Endothelial cell of umbilical vein (primary cell): ENCODE results near the gene FGF12. TPM values are rescaled to one million over a fixed set of nuclear protein-coding genes. Genes with fewer than 3 reads are reported as not detected.

Experiments
- BruUV-seq: library from RNA; stranded (reverse); fragments of 400-500 nt; replicated peaks from 2 replicates; lab custom pipeline; 2021; lab: Mats Ljungman, UMichigan
- CTCF ChIA-PET: fragments of 300-600, 350-600 bp; sonication (Branson Sonifier 250); formaldehyde crosslinking; loops from one replicate; lab custom pipeline; 2021; ENCODE audit warnings: antibody characterized with exemption, inconsistent platforms; lab: Charles Lee
- POLR2A ChIA-PET: fragments of 300-600, 350-600 bp; sonication (Branson Sonifier 250); formaldehyde crosslinking; loops from one replicate; lab custom pipeline; 2021; ENCODE audit warnings: antibody characterized with exemption, inconsistent platforms; lab: Charles Lee
- DNase-seq: peaks from one replicate; pipeline ENCODE4 v3.0.0-alpha.2; 2011; ENCODE audit warnings: low read depth, low spot score
- FAIRE-seq: peaks from 2 replicates; lab custom pipeline; 2011; peaks lifted over from hg19 to GRCh38; lab: Jason Lieb, UNC
- H2AFZ ChIP-seq: 2 replicates; pipeline ENCODE4 v1.6.0; 2012; ENCODE audit warnings: low read depth, low read length, control low read depth, inconsistent platforms
- H3K27ac ChIP-seq: 2 replicates; pipeline ENCODE4 v1.5.1; 2011; ENCODE audit warnings: low read depth, mild to moderate bottlenecking, control low read depth, low read length, moderate library complexity; ENCODE audit not compliant: insufficient read depth
- H3K27me3 ChIP-seq, 2 experiments: 2 replicates each; pipeline versions ENCODE4 v1.6.0 to v1.6.1; 2011; ENCODE audit warnings: low read length in 2 of 2, mixed read lengths in 1 of 2; ENCODE audit not compliant: control insufficient read depth in 2 of 2, insufficient read depth in 2 of 2
- H3K36me3 ChIP-seq, 2 experiments: 2 replicates in 1 of 2; 3 replicates in 1 of 2; pipeline ENCODE4 v1.5.1; 2011; ENCODE audit warnings: low read length in 2 of 2, mild to moderate bottlenecking in 1 of 2, moderate library complexity in 1 of 2; ENCODE audit not compliant: control insufficient read depth in 2 of 2, insufficient read depth in 2 of 2; ENCODE audit errors: extremely low read depth in 1 of 2
- H3K4me1 ChIP-seq: 3 replicates; pipeline ENCODE4 v1.5.1; 2011; ENCODE audit warnings: mild to moderate bottlenecking, low read length; ENCODE audit not compliant: control insufficient read depth, insufficient read depth; ENCODE audit errors: extremely low read depth
- H3K4me2 ChIP-seq: 2 replicates; pipeline ENCODE4 v1.6.1; 2011; ENCODE audit warnings: low read length, control low read depth, mixed read lengths; ENCODE audit not compliant: insufficient read depth
- H3K4me3 ChIP-seq, 3 experiments: fragments of 200-600 bp in 1 of 3; sonication (generic), shearing (Covaris generic) in 1 of 3; replicated peaks in 1 of 3; 2 replicates each; pipeline ENCODE4 v1.5.1; 2011 to 2016; ENCODE audit warnings: control low read depth in 3 of 3, low read length in 3 of 3, mild to moderate bottlenecking in 2 of 3, inconsistent platforms in 1 of 3, low read depth in 1 of 3, moderate library complexity in 1 of 3; ENCODE audit not compliant: insufficient read depth in 1 of 3
- H3K79me2 ChIP-seq: 2 replicates; pipeline ENCODE4 v1.6.0; 2012; ENCODE audit warnings: low read length, inconsistent platforms; ENCODE audit not compliant: control insufficient read depth, insufficient read depth
- H3K9ac ChIP-seq: replicated peaks from 2 replicates; pipeline ENCODE3; 2011; ENCODE audit warnings: low read length, control low read depth; ENCODE audit not compliant: insufficient read depth; ENCODE audit errors: extremely low read depth
- H3K9me1 ChIP-seq: replicated peaks from 3 replicates; pipeline ENCODE4 v1.6.0; 2011; ENCODE audit warnings: mild to moderate bottlenecking, low read length; ENCODE audit not compliant: control insufficient read depth, insufficient read depth; ENCODE audit errors: extremely low read depth
- H3K9me3 ChIP-seq: replicated peaks from 2 replicates; pipeline ENCODE4 v1.5.1; 2012; ENCODE audit warnings: low read length, inconsistent platforms; ENCODE audit not compliant: control insufficient read depth, insufficient read depth
- H4K20me1 ChIP-seq: replicated peaks from 2 replicates; pipeline ENCODE3; 2011; ENCODE audit warnings: mild to moderate bottlenecking, low read length; ENCODE audit not compliant: control insufficient read depth, insufficient read depth; ENCODE audit errors: extremely low read depth
- EZH2 ChIP-seq: IDR thresholded peaks from 2 replicates; pipeline ENCODE4 v1.6.1; 2012; ENCODE audit warnings: borderline replicate concordance, low read depth, mild to moderate bottlenecking, moderate library complexity, low read length, inconsistent platforms; ENCODE audit not compliant: severe bottlenecking
- FOS ChIP-seq: IDR thresholded peaks from 2 replicates; pipeline ENCODE4 v1.6.1; 2011; ENCODE audit warnings: mild to moderate bottlenecking, low read length, moderate library complexity, borderline replicate concordance; ENCODE audit not compliant: insufficient read depth
- GATA2 ChIP-seq: IDR thresholded peaks from 2 replicates; pipeline ENCODE4 v1.7.0; 2011; ENCODE audit warnings: low read depth, mild to moderate bottlenecking, moderate library complexity, mixed read lengths, low read length; ENCODE audit not compliant: insufficient read length, insufficient read depth
- JUN ChIP-seq: IDR thresholded peaks from 2 replicates; pipeline ENCODE4 v1.6.1; 2011; ENCODE audit warnings: borderline replicate concordance, low read depth; ENCODE audit not compliant: insufficient read length, insufficient read depth
- MYC ChIP-seq: IDR thresholded peaks from one replicate; pipeline ENCODE4 v1.6.1; 2011; ENCODE audit warnings: mild to moderate bottlenecking, low read depth, low read length
- POLR2A ChIP-seq: IDR thresholded peaks from 2 replicates; pipeline ENCODE4 v1.6.1; 2012; ENCODE audit warnings: low read depth, mild to moderate bottlenecking, control low read depth, low read length
- POLR2AphosphoS5 ChIP-seq: IDR thresholded peaks from 2 replicates; pipeline ENCODE4 v1.6.1; 2012; ENCODE audit warnings: low read depth, mild to moderate bottlenecking, control low read depth, low read length, moderate library complexity; ENCODE audit not compliant: insufficient read depth
- dilution Hi-C: fragments of 300-500 bp; cut with MboI; formaldehyde crosslinking; loops from one replicate; pipeline ENCODE4 v1.15.0; 2019; ENCODE audit warnings: low sequenced_read_pairs; ENCODE audit not compliant: extremely low pct_ligation_motif_present
- intact Hi-C: fragments of 100-400 bp; cut with micrococcal nuclease; formaldehyde crosslinking; loops from one replicate; pipeline ENCODE4 v1.10.0; 2022
- polyA plus RNA-seq, 4 experiments: library from polyadenylated mRNA; depleted of rRNA in 3 of 4; stranded (reverse) in 3 of 4; unstranded in 1 of 4; fragments of >200 nt; gene quantifications; 2 replicates each; pipeline versions ENCODE4 v1.2.1 to v1.2.3, GENCODE V29; 2011 to 2012; ENCODE audit warnings: missing spikeins in 1 of 4
- total RNA-seq: library from RNA; stranded (reverse); gene quantifications from 2 replicates; pipeline ENCODE4 v1.2.3, GENCODE V29; 2021
- TF ChIP-seq, protein P1 (sequence below): IDR thresholded peaks from 2 replicates; pipeline ENCODE4 v1.6.1; 2011; ENCODE audit not compliant: insufficient read depth, insufficient read length
- TF ChIP-seq, protein P2 (sequence below), 2 donors: IDR thresholded peaks; 1 replicate in 1 of 2; 2 replicates in 1 of 2; pipeline ENCODE4 v1.5.1; 2011; ENCODE audit warnings: low read length in 2 of 2, mild to moderate bottlenecking in 2 of 2, moderate library complexity in 2 of 2, control low read depth in 1 of 2, inconsistent platforms in 1 of 2, low read depth in 1 of 2; ENCODE audit not compliant: insufficient read depth in 1 of 2; ENCODE audit errors: extremely low read depth in 1 of 2

FGF12 gene
- total and polyA plus RNA-seq, 2 donors (not counting 3 experiments of a cell fraction or from before 2014, with no cell fraction given), result 0.72 to 2.5 TPM

DNA sequence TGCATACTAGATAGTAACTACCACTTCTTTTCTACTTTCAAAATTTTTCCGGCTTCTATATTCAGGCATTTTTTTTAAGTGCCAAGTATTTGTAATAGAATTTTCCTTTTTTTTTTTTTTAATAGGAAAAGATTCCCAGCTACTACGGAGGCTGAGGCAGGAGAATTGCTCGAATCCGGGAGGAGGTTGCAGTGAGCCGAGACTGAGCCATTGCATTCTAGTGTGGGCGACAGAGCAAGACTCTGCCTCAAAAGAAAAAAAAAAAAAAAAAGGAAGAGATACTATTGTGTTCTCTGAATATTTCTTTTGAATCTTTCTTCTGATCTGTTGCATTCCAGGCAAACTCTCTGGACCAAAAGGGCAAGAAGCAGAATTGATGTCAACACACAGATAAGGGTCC, 557.3 kb downstream of the FGF12 start:
- ChIA-PET POLR2A (no interaction called here), CTCF (interaction anchor here (0.6 to 2.0 kb wide), 6 partner anchors 15 to 274 kb away, joined by 3 to 8 read pairs (median 4); no protein-coding TSS in a partner anchor)
- Histone ChIP-seq H3K27me3 (no peaks in the 10 kb centered on the region), H2AFZ (peak overlapping the region; percentile 42), H3K4me2 (peak overlapping the region; percentile 70), H3K9me3 (no peaks in the 10 kb centered on the region), H4K20me1 (no peaks in the 10 kb centered on the region), H3K27ac (no peak overlapping the region), H3K79me2 (no peaks in the 10 kb centered on the region), H3K4me1 (peaks cover 14% of the 10 kb centered on the region), H3K9me1 (no peaks in the 10 kb centered on the region), H3K4me3 (no peak overlapping the region), H3K9ac (no peak overlapping the region), H3K36me3 (no peaks in the 10 kb centered on the region)
- no peak for FAIRE-seq
- BruUV-seq, result no TSS peak
- no peak for DNase-seq
- intact Hi-C loops (no loop called here), dilution Hi-C loops (no loop called here)
- no peak for TF ChIP-seq POLR2AphosphoS5
- no peak for TF ChIP-seq GATA2
- TF ChIP-seq, protein P1, sequence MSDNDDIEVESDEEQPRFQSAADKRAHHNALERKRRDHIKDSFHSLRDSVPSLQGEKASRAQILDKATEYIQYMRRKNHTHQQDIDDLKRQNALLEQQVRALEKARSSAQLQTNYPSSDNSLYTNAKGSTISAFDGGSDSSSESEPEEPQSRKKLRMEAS, result no peak
- TF ChIP-seq POLR2A, result no peak
- TF ChIP-seq FOS, result no peak
- TF ChIP-seq MYC, result no peak
- TF ChIP-seq EZH2, result no peak
- no peak for TF ChIP-seq JUN
- TF ChIP-seq, protein P2, sequence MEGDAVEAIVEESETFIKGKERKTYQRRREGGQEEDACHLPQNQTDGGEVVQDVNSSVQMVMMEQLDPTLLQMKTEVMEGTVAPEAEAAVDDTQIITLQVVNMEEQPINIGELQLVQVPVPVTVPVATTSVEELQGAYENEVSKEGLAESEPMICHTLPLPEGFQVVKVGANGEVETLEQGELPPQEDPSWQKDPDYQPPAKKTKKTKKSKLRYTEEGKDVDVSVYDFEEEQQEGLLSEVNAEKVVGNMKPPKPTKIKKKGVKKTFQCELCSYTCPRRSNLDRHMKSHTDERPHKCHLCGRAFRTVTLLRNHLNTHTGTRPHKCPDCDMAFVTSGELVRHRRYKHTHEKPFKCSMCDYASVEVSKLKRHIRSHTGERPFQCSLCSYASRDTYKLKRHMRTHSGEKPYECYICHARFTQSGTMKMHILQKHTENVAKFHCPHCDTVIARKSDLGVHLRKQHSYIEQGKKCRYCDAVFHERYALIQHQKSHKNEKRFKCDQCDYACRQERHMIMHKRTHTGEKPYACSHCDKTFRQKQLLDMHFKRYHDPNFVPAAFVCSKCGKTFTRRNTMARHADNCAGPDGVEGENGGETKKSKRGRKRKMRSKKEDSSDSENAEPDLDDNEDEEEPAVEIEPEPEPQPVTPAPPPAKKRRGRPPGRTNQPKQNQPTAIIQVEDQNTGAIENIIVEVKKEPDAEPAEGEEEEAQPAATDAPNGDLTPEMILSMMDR (IDR thresholded peaks at IDR 0.05; ENCODE audit: extremely low read depth in 1 of 2, insufficient read depth in 1 of 2, low read depth in 1 of 2, low read length in 2 of 2), result no peak
